HFF-Myc (cell line): Measurements from ENCODE around the gene VILL.

Source experiments
- DNase-seq: peaks from one replicate; pipeline ENCODE4 v3.0.0-alpha.2; 2011; ENCODE audit warnings: low read depth; ENCODE audit errors: extremely low read depth
- H3K4me3 ChIP-seq: replicated peaks from 2 replicates; pipeline ENCODE4 v1.5.1; 2011; ENCODE audit warnings: low read depth, mild to moderate bottlenecking, control low read depth, low read length
- TF ChIP-seq, protein P1 (sequence below): IDR thresholded peaks from 2 replicates; pipeline ENCODE4 v1.5.1; 2012; ENCODE audit warnings: mild to moderate bottlenecking, low read depth, low read length, control low read depth; ENCODE audit errors: missing control alignments

VILL gene

DNA sequence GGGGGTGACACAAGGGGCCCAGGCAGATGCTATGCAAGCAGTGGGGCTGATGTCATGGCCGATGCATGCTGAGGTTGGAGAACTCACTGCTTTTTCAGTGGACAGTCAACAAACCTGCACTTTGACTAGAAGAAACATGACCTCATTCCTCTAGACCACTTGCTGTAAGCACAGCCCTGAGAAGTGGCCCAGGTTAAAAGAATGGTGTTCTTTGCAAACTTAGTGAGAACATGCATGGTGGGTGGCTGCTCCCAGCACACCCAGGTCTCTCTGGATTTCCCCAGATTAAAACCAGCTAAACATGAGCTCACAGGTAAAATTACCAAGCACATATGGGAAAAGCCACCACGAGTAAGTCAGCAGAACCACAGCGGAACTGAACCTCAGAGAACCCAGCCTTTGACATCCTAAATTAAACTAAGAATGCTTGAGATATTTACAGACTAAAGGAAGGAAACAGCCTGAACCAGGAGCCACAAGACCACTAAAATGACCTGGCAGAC lies 64.0 kb downstream of the VILL start:
- TF ChIP-seq, protein P1, sequence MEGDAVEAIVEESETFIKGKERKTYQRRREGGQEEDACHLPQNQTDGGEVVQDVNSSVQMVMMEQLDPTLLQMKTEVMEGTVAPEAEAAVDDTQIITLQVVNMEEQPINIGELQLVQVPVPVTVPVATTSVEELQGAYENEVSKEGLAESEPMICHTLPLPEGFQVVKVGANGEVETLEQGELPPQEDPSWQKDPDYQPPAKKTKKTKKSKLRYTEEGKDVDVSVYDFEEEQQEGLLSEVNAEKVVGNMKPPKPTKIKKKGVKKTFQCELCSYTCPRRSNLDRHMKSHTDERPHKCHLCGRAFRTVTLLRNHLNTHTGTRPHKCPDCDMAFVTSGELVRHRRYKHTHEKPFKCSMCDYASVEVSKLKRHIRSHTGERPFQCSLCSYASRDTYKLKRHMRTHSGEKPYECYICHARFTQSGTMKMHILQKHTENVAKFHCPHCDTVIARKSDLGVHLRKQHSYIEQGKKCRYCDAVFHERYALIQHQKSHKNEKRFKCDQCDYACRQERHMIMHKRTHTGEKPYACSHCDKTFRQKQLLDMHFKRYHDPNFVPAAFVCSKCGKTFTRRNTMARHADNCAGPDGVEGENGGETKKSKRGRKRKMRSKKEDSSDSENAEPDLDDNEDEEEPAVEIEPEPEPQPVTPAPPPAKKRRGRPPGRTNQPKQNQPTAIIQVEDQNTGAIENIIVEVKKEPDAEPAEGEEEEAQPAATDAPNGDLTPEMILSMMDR: no peak
- no peak for DNase-seq

More for the DNA sequence above, 64.0 kb downstream of the VILL start:
- no peak overlapping the region for H3K4me3 ChIP-seq
